GM21367 (cell line): ENCODE results near the gene THBS4.

Experiments
- ATAC-seq: cut with Tn5 transposase; IDR thresholded peaks from one replicate; pipeline ENCODE4 v1.9.1; 2021; ENCODE audit not compliant: unreplicated experiment

Gene THBS4

DNA sequence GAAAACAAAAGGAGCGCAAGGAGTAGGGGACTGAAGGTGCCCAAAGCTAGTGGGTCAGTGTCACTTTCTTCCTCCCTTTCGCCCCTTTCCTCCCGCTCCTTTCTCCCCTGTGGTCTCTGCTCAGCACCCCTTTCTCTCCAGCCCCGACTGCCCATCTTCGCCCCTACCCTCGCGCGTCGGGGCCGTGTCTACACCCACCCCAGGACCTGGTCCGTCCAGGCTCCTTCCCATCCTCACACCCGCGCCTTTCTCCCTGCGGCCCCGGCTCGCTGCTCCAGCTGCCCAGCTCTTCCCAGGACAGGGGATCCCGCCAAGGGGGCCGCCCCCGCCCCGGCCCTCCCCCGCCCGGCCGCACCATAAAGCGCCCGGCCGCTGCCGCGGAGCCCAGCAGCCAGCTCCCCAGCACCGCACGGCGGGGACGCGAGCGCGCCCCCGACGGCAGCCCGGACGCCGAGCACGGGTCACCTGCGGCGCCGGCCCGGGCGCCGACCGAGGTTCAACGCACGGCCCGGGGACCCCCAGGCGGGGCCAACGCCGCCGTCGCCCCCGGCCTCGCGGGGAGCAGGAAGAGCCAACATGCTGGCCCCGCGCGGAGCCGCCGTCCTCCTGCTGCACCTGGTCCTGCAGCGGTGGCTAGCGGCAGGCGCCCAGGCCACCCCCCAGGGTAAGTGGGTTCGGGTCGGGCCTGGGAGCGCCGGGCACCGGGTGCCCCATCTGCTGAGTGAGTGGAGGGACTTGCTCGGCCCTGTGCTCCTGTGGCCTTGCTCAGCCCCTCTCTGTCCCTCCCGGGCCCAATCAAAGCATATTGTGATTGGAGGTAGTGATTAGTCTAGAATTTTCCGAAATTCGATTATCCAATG lies at the start of gene THBS4:
Gene THBS4, plus strand, starts transcription at position 387 of the 860 bp plus-strand sequence. Its CDS starts 190 bp downstream, at position 577.
- ATAC-seq = no peak

DNA sequence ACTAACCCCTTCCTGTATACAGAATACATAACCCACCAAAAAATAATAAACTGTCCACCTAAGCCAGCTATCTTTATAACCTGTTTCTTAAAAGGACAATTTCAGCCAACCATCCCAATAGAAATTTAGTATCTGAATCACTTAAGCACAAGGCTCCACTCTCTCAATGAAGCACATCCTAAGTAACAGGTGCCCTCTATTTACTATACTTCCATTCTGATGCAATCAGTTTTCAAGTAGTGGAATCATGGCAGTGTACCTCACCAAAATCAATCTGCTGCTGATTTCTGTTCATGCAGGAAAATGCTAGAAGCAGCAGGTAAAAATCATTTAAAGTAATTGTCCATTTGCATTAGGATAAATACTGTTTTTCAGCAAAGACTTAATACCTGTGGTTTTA lies 48.9 kb upstream of the THBS4 start:
- ATAC-seq = no peak

DNA sequence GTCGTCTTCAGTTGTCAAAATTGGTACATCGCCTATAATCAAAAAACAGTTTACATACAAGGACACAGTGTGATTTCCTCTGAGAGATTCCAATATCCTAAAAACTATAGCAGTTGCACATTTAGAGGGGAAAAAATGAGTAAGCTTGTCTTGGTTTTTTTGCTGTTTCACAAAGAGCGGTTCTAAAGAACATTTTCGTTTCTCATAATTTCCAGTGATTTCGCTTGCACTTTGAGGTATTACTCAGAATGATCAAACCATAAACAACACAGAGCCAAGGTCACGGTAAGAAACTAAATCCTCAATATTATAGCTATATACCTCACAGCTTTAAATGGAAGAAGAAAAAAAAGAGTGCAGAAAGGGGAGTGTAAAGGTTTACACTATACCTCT lies 44.9 kb upstream of the THBS4 start:
- ATAC-seq = peak; percentile 29

DNA sequence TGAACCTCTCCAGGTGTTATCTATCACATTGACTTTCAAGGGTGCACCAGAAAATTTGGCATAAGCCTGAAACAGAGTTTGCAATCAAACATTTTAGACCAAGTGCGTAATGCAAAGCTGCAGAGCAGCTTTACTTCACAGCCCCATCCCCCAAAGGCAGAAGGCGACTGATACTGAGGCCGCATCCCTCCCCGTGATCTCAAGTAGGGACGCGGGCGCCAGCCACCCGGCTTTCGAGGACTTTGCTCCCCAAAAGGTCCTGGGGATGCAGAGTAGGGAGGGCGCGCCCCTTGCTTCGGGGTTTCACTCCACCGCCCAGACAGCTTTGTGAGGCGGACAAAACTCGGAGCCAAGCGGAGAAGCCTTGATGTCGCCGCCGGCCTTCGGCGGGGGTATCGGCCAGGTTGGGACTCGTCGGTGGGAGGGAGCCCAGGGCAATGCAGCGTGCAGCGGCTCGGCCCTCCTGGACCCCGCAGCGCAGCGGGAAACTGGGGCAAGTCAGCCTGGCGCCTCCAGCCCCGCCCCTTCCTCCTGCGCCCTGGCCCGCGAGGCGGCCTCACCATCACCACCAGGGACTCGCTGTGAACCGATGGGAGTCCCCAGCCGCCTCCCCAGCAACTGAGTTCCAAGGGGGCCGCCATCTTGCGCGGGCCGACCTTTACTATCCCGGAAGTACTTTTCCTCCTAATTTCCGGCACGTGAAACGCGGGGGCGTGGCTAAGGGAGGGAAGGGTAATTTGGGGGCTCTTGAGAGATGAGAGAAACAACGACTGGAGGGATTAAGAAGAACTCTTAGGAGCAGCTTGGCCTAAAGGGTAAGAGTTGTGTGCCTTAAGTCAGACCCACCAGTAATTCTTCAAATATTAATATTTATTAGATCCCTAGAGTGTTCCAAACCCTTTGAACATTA lies 44.3 kb upstream of the THBS4 start, which contains the start of gene MTX3:
Gene MTX3, minus strand, starts transcription at position 665 of the 910 bp plus-strand sequence. Its CDS starts 24 bp downstream, at position 641.
- ATAC-seq = peak; percentile 77

DNA sequence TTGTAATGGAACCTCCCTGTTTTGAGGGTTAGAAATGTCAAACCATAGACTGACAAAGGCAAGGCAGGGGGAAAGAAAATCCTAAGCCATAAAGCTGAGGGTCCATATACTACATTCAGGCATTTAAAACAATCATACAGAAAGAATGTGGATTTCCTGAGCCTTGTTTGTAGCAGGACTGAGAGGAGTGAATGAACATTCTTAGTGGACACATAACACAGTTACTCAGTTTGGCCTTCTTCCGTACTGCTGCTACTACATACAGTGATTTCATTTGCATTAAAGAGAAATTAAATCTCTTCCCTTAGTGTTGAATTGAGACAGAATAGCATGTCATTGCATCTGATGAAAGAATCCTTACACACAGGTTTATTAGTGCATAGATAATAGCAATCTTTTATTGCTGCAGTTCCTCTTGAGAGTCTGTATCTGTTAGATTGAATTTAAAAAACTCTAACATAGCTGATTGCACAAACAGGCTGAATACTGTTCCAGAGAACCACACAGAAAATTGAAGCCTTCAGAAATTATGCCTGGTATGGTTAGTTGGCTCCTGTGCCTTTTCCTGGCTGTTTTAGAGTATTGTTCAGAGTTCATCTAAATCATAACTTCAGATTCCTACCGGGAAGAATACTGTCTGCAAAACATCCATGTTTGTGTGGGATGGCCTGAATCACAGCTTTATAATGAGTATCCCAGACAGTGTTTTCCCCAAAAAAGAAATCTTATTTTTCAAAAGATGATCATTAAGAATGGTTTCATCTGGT lies 42.1 kb upstream of the THBS4 start:
- ATAC-seq = no peak

DNA sequence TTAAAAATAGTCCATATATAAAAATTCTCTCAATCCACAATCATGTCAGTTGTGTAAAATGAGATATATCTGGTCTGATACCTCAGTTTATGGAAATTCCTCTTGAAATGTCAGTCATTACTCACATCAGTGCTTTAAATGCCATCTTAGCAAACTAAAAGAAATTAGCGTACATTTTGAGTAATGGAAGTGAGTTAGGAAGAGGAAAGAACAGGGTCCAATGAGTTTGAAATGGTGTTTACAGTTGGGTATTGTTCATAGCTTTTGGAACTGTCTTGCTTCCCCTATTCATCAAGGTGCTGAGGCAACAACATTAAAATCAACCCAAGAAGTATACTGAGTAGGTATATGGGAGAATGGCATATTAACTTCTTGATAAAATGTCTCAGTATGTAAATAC lies 35.4 kb upstream of the THBS4 start:
- no peak for ATAC-seq

DNA sequence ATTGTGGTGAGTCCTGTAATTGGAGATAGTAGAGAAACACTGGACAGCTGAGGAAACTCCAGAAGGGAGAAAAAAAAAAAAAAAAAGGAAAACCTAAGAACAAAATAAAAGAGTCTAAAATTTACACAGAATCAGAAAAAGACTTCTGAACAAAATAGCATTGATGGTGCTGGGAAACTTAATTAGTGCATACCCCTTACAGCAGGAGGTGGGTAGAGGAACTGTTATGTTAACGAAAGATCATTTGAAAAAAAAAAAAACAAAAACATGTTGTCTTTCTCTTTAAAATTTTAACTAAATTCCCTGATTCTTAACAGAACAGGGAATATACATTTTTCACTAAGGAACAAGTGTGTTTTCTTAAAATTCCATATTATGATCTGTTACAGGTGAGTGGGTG lies 32.5 kb upstream of the THBS4 start:
- ATAC-seq = no peak

DNA sequence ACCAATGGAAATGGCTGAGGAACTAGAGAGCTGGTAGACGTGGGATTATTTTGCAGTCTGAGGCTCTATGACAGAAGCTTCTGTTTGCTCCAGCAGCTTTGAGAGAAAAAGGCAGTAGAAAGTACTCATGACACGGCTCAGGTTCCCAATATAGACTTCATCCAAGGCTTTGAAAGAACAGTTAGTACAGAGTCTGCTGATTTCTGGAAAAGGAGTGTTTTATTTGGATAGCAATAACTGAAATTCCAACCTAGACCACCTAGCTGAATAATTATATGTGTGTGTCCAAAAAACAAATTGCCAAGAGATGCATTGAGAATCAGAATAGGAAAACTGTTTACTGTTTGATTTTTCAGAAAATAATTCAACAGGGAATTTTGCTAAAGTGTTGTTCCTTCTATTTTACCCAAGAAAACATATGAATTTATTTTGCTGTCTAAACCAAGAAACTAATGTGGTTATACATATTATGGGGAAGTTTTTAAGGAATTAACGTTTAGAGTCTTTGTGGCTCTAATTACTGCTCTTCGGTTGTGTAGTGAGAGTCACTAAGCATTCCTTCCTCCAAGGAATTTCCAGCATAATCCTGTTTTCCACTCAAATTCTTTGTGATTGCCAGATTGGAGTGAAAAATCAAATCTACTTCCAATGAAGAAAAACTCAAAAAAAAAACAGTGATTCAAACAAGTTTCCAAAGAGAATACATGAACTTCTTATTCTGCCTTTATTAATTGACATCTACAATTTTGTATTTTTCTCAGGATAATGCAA lies 26.0 kb upstream of the THBS4 start:
- no peak for ATAC-seq

DNA sequence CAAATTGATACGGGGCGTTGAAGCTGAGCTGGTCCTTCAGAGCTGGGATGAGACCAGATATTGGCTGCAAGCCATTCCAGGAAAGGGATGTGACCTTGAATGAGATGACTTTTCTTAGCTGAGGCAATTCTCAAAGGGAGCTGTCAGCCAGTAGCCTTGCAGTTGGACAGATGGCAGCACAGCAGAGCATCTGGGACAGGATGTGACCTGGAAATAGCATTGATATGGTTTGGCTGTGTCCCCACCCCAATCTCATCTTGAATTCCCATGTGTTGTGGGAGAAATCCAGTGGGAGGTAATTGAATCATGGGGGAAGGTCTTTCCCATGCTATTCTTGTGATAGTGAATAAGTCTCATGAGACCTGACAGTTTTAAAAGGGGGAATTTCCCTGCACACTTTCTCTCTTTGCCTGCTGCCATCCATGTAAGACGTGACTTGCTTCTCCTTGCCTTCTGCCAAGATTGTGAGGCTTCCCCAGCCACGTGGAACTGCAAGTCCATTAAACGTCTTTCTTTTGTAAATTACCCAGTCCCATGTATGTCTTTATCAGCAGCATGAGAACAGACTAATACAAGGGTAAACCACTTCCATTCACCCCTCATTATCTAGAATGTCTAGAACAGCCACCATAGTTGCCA lies 24.3 kb upstream of the THBS4 start:
- ATAC-seq = no peak

DNA sequence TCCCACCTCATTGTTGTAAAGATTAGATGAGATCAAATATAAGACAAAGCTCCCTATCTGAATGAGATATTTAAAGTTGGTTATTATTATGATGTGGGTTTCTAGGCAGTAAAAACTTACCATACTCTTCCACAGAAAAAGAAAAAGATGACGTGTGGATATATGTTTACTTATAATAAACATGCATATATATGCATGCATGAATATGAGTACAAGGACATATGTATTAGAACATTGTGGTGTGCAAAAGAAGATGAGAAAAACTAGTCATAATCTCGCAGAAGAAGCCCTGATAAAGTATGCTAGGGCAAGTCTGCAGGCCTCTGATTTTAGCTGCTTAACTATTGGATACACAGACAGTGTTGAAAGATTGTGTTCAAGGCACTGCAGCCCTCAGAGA lies 10.1 kb upstream of the THBS4 start:
- no peak for ATAC-seq

DNA sequence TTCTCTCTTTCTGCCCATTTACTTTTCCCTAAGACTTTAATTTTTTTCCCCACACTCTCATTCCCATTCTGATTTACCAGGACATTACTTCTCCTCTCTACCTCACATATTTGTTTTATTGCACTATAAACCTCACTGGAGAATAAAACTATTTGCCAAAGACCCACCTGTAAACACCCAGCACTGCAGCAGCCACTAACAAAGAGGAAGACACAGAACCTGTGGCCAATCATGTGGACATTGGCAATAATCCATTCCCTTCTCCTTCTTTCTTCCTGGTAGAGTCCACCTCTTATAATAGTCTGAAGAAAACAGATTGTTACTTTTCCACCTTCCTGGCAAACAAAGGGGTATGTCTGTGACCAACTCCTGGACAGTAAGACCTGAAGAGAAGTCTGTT lies 8.3 kb upstream of the THBS4 start:
- ATAC-seq = no peak

DNA sequence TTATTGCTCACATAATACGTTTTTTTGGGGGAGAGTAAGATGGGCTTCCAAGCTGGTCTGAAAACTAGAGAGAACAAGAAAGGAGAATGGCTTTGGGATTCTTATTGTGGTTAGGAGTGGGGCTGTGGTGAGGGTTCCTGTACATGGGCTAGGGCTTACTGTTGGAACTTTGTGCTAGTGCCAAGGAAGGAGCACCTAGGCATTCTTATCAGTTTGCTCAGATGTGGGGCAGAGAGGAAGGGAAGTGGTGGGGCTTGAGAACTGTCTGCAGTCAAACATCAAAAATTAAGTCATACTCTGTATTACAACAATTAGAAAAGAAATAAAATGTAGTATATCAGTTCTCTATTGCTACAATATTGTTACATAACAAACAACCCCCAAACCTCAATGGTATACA lies 4.0 kb upstream of the THBS4 start:
- ATAC-seq = no peak

DNA sequence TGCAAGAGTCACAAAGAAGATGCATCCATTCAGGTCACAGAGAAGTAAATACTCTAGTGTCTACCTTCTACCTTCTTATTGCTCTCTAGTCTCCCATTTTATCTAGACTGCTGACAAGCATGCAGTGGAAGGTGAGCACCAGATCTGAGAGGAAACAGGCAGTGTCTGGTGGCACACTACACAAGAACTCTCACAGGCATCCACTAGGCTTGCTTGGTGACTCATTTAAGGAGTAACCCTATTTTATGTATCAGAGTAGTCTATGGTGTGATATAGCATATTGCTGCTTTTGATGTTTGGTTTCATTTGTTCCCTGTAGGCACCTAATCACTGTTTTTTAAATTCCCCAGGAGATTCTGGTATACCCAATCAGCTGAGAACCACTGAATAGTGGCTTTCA lies 1.6 kb upstream of the THBS4 start:
- no peak for ATAC-seq

DNA sequence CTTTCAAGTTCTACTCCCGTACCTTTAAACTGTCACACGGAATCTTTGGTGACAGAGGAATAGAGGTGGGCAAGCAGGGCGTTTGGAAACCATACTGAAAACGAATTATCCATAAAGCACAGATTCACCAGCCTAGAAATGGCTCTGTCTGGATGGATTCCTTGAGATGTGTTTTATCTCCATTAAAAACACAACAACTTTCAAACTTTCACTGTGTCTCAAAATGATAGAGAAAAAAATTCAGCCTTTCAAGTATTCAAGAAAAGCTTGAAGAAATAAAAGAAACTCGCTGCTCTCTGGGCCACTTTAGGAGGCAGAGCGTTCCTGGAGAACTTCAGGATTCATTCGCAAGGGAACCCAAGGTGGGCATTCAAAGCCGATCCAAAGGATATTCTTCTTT lies 589 bp upstream of the THBS4 start:
- no peak for ATAC-seq

DNA sequence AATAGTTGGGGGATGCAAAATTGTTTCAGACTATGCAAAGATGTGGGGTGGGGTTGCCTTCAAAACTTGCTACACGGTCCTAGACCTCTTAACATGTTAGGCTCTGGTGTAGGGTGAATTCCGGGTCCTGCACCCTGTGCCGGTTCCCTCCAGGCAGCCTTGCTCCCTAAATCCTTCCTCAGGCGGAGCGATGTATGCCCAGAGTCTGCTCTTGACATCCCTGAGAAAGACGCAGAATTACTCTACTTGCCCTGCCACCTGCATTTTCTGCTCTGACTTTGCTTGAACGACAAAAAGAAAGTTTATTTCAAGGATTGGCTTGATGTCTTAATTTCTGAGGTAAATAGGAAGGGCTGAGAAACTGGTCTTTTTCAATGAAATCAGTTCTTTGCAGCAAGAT lies 691 bp downstream of the THBS4 start:
- ATAC-seq = no peak

DNA sequence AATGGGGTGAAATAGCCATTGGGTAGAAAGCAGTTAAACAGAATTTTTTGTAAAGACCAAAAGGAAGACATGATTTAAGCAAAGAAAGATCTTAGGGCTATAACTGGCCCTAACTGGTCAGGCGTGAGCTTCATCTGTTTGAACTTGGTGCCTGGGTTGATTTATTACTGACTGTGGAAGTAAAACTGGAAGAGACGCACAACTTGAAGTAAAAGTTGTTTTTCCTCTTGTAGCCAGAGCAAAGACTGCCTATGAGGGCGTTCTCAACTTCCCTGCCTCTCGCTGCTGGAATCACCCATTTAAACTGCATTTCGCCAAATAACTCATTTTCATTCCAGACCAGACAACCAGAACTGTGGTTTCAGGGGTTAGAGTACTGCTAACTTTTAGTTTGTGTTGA lies 1.5 kb downstream of the THBS4 start:
- ATAC-seq = no peak

DNA sequence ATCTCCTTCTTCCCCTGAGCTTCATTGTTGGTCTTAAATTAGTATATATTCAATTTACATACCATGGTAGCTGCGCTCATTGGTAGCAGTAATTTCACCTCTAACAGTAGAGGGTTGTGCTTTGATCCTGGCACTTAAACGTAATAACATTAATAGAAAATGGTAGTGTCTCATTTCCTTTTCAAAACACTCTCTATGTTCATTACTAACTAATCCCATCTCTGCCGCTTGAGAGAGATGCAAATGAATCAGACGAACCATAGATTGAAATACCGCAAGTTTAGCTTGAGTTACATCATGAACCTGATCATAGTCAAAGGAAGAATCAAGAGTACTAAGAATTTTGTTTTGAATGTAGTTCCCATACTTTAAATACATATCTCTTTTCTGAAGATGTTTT lies 2.2 kb downstream of the THBS4 start:
- no peak for ATAC-seq

DNA sequence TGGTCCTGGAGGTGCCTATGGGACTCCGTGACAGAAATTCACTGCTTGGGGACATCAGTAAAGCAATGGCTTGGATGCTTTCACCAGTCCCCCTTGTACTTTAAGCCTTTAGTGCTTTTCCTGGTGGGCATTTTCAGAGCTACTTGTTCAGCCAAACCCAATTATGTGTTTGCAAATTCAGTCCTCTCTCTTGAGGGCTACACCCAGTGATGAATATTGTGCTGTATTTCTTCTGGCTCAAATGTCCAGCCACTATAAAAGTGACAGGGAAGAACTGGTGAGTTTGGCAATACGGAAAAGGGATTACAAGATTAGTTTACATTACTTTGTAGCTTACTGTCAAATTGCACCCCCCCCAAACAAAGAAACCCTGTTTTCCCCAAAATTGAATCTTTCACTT lies 4.5 kb downstream of the THBS4 start:
- no peak for ATAC-seq

DNA sequence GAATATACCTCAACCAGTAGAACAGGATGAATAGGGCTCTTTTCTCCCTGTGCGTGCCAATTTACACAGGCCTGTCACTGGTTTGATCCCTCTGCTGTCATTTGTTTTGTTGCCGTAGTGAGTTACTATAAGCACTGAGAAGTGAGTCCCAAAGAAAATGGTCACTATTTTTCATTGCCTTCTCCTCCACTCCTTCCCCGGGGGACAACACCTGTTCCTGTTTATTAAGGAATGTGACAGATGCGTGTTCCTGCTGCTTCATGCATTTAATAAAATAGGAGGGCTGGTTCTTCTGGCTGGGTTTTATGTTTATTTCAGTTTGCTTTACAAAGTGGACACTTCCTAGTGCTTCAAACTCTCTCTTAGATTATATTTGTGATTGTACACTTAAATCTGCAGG lies 6.4 kb downstream of the THBS4 start:
- no peak for ATAC-seq

DNA sequence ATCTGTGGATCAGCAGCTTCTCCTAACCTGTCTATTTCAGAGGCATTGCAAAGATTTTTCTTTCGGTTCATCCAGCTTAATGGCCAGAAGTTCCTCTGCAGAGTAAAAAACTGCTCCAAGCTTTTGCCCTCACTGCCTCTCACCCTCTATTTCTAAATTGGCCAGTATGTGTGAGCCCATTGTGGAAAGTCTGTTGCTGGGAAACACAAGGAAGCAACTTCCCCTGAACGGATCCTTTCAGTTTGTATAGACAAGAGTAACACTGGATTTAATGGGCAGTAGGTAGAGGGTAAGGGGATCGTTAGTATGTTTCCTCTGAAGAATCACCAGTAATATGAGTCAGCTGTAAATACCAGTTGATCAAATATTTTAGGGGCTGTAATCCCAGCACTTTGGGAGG lies 7.2 kb downstream of the THBS4 start:
- no peak for ATAC-seq
